Left ventricle myocardium inferior (tissue), 1 donor: ENCODE data around the gene KCNN3. TPM values are rescaled to one million over a fixed set of nuclear protein-coding genes. Genes with fewer than 3 reads are reported as not detected.

Source experiments
- DNase-seq: peaks from one replicate; pipeline ENCODE4 v3.0.0-alpha.2; 2020
- H3K27ac ChIP-seq: fragments of 200-600 bp; replicated peaks from 2 replicates; pipeline ENCODE4 v1.8.0; 2021
- H3K27me3 ChIP-seq: fragments of 200-600 bp; 2 replicates; pipeline ENCODE4 v1.8.0; 2021; ENCODE audit warnings: low read depth
- H3K36me3 ChIP-seq: fragments of 200-600 bp; 2 replicates; pipeline ENCODE4 v1.8.0; 2021
- H3K4me1 ChIP-seq: fragments of 200-600 bp; 2 replicates; pipeline ENCODE4 v1.8.0; 2021
- H3K4me3 ChIP-seq: fragments of 200-600 bp; 2 replicates; pipeline ENCODE4 v1.8.0; 2021; ENCODE audit warnings: mild to moderate bottlenecking, moderate library complexity
- H3K9me3 ChIP-seq: fragments of 200-600 bp; replicated peaks from 2 replicates; pipeline ENCODE4 v1.8.0; 2021
- CTCF ChIP-seq: fragments of 200-600 bp; IDR thresholded peaks from 2 replicates; pipeline ENCODE4 v1.8.0; 2021; ENCODE audit warnings: antibody characterized with exemption, mild to moderate bottlenecking, borderline replicate concordance
- intact Hi-C: fragments of 100-400 bp; cut with micrococcal nuclease; formaldehyde crosslinking; loops from one replicate; pipeline ENCODE4 v1.11.0; 2022
- total RNA-seq: library from RNA; stranded (reverse); fragmentation: NEBNext Ultra II Directional; extraction: Animal tissue kit (Norgen Biotek cat#: 25700); gene quantifications from one replicate; pipeline ENCODE4 v1.2.1, GENCODE V29; 2021
- donor health status: DM: no; HTN: yes; CAD: no; lungs with severe emphysema.

The KCNN3 gene
- total RNA-seq, 1 donor from 2014 or later = 4.8 TPM

GRCh38 chr1:154760469-154760933, 109.6 kb downstream of the KCNN3 start:
- Histone ChIP-seq H3K4me3 (peak overlapping the region; percentile 67), H3K27me3 (peaks cover 9% of the 10 kb centered on the region), H3K9me3 (no peaks in the 10 kb centered on the region), H3K4me1 (peaks cover 32% of the 10 kb centered on the region), H3K36me3 (no peaks in the 10 kb centered on the region), H3K27ac (no peak overlapping the region)
- peak; percentile 87 for TF ChIP-seq CTCF
- DNase-seq = peak; percentile 60
- intact Hi-C loops = loop anchor here (10.0 kb wide), 2 partner anchors 114 to 196 kb away; partner anchors contain the start of genes CHRNB2 and KCNN3

- intact Hi-C loops = loop anchor here (10.0 kb wide), 3 partner anchors 85 to 195 kb away; partner anchors contain the start of genes CHRNB2 and KCNN3
- Histone ChIP-seq H3K9me3 (no peaks in the 10 kb centered on the region), H3K36me3 (no peaks in the 10 kb centered on the region), H3K4me3 (peak overlapping the region; percentile 67), H3K27me3 (peaks cover 9% of the 10 kb centered on the region), H3K27ac (no peak overlapping the region), H3K4me1 (peaks cover 32% of the 10 kb centered on the region)
- DNase-seq = no peak
- TF ChIP-seq CTCF = no peak
Observed at GRCh38 chr1:154759793-154760192, 110.3 kb downstream of the KCNN3 start.

- TF ChIP-seq CTCF = no peak
- peaks cover 9% of the 10 kb centered on the region for H3K27me3 ChIP-seq
- intact Hi-C loops = loop anchor here (10.0 kb wide), 1 partner anchor 84 kb away; no protein-coding TSS in a partner anchor
Observed at GRCh38 chr1:154759196-154759595, 110.9 kb downstream of the KCNN3 start.

GRCh38 chr1:154758346-154758745, 111.7 kb downstream of the KCNN3 start:
- intact Hi-C loops = loop anchor here (10.0 kb wide), 1 partner anchor 84 kb away; no protein-coding TSS in a partner anchor

More at GRCh38 chr1:154759196-154759595, 110.9 kb downstream of the KCNN3 start:
- Histone ChIP-seq H3K27ac (peak overlapping the region; percentile 38), H3K36me3 (no peaks in the 10 kb centered on the region), H3K4me1 (peaks cover 32% of the 10 kb centered on the region), H3K4me3 (no peak overlapping the region), H3K9me3 (no peaks in the 10 kb centered on the region)
- no peak for DNase-seq

GRCh38 chr1:154756793-154757548, 113.1 kb downstream of the KCNN3 start:
- H3K36me3 ChIP-seq = no peaks in the 10 kb centered on the region
- no peaks in the 10 kb centered on the region for H3K9me3 ChIP-seq
- peaks cover 9% of the 10 kb centered on the region for H3K27me3 ChIP-seq
- intact Hi-C loops = loop anchor here (10.0 kb wide), 1 partner anchor 82 kb away; no protein-coding TSS in a partner anchor
- DNase-seq = no peak
- H3K4me1 ChIP-seq = peaks cover 32% of the 10 kb centered on the region
- no peak overlapping the region for H3K27ac ChIP-seq
- no peak overlapping the region for H3K4me3 ChIP-seq
- no peak for TF ChIP-seq CTCF

More at GRCh38 chr1:154758346-154758745, 111.7 kb downstream of the KCNN3 start:
- no peak overlapping the region for H3K27ac ChIP-seq
- H3K4me3 ChIP-seq = no peak overlapping the region
- TF ChIP-seq CTCF = no peak
- H3K36me3 ChIP-seq = no peaks in the 10 kb centered on the region
- no peaks in the 10 kb centered on the region for H3K9me3 ChIP-seq
- peaks cover 32% of the 10 kb centered on the region for H3K4me1 ChIP-seq
- DNase-seq = no peak
- H3K27me3 ChIP-seq = peaks cover 9% of the 10 kb centered on the region
